ENCODE results near the gene PCBP3.

PCBP3 gene

DNA sequence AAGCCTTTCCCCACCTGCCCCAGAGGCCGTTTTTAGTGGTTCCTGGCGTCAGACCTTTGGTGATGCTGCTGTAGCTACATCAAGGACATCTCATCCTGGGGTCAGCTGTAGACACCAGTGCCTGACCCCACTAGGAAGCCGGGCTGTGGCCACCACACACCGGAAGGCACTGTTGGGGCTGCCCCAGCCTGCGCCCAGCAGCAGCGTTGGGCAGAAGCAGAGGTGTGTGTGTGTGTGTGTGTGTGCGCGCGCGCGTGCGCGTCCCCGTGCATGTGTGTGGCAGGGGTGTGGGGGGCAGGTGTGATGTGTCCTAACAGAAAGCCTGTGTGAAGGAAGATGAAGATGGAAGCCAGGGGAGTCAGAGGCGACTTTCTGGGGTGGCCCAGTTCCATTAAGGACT, 276.1 kb downstream of the PCBP3 start:
- no peak for DNase-seq

- no peak for DNase-seq
These were observed 277.5 kb downstream of the PCBP3 start for GRCh38 chr21:45920824-45921600.

GRCh38 chr21:45921917-45922316, 278.4 kb downstream of the PCBP3 start:
- no peak for DNase-seq

DNA sequence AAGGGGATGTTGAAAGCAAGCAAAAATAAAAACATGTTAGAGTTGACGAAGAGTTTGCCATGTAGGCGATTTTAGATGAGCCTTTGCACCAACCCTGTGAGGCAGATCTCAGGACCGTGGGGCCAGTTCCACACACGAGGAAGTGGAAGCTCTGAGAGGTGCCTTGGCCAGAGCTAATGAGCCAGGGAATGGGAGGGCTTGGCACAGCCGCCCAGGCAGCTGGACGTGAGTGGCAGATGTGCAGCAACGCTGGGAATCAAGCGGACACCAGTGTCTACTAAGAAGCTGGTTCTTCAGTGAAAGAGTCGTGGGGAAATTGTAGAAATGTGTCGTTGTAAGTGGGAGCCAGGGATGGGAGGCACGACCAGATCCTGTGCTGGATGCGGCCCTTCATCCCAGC, 279.1 kb downstream of the PCBP3 start:
- DNase-seq, result no peak

- no peak for DNase-seq
These were observed 279.6 kb downstream of the PCBP3 start for GRCh38 chr21:45923146-45923545.

DNA sequence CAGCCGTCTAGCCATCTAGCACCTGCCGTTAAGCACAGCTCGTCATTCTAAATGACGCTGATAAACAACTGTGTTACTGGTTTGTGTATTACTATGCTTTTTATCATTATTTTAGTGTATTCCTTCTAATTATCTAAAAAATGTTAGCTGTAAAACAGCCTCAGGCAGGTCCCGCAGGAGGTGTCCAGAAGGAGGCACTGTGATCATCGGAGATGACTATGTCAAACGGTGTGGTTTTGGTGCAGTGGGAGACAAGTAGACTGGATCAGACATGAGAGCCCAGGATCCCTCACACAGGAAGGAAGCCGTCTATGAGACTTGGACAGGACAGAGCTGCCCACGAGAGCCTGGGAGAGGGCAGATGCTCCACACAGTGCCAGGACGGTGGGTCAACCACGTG, 282.8 kb downstream of the PCBP3 start:
- no peak for DNase-seq

GRCh38 chr21:45927032-45927431, 283.5 kb downstream of the PCBP3 start:
- DNase-seq, result no peak

DNA sequence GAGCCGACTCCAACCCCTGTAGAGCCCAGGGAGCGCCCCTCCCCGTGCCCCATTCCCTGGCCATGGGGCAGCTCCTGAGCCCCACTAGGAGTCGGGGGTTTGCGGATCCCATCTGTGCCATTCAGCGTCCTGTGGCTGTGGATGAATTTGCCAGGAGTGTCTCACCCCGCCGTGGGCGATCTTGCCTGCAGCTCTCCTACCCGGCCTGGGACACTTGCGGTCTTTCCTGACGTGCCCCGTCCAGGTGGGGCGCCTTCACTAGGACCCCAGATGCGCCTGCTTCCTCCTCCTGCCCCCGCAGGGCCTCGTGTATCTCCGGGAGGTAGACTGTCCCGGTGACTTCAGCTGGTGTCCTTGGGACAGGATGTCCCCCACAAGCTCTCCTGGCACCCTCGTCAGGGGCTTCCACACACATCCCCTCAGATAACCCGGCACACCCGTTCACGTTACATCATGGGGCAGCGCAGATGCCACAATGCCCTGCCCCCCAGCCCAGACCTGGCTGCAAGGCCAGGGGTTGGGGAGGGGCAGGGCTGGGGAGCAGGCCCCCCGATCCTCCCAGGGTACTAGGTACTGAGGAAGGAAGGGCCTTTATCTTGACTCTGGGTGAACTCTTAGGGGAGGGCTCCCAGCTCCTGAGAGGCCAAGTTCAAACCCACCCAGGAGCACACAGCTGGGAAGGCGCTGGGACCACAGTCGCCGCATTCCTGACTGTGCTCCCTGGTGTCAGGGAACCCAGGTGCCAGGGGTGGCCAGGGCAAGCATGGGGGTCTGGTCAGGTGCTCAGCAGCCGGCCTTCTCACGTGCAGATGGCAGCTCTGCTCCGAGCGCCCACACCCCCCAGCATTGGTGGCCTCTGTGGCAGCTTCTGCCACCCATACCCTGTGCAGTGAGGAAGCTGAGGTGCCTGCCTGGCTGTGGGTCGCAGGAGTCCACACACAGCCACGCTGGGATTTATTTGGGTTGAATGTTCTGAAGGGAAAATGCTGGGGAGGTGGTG, 284.6 kb downstream of the PCBP3 start:
- no peak for DNase-seq

GRCh38 chr21:45929449-45929848, 285.9 kb downstream of the PCBP3 start:
- DNase-seq, result no peak

GRCh38 chr21:45930231-45930760, 286.8 kb downstream of the PCBP3 start:
- DNase-seq, result no peak

DNA sequence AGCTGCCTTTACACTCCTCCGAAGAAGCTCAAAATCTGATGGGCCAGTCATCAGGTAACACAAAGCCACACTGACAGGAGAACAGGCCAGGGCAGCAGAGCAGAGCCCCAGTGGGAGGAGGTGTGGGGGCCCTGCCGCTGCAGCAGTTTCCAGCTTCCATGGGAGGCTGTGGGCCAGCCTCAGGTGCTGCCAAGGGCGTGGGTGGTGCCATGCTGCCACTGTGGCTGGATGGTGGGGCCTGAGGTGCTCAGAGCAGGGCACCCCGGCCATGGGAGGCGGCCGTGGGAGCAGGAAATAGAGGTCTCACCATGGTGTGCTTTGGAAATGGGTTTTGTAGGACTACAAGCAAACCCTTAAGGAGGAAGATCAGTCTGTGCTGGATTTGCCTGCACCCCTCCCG, 287.3 kb downstream of the PCBP3 start:
- no peak for DNase-seq

DNA sequence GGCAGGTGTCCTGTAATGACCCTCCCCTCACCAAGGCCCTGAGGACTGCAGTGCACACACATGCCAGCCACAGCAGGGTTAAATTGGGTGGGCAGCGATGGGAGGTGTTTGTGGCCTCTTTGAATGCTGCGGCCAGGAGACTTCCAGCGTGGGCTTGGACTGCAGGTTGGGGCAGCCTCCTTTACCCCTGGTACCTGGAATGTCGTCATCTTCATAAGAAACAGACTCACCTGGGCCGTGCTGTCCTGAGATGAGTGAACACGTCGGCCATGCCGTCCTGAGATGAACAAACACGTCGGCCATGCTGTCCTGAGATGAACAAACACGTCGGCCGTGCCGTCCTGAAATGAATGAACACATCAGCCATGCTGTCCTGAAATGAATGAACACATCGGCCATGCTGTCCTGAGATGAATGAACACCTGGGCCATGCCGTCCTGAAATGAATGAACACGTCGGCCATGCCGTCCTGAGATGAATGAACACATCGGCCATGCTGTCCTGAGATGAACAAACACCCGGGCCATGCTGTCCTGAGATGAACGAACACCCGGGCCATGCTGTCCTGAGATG, 288.0 kb downstream of the PCBP3 start:
- DNase-seq, result no peak

- no peak for DNase-seq
These were observed 289.5 kb downstream of the PCBP3 start for GRCh38 chr21:45932922-45933502.

- no peak for DNase-seq
These were observed 290.6 kb downstream of the PCBP3 start for GRCh38 chr21:45934085-45934484.

- no peak for DNase-seq
These were observed 291.0 kb downstream of the PCBP3 start for GRCh38 chr21:45934554-45934953.

DNA sequence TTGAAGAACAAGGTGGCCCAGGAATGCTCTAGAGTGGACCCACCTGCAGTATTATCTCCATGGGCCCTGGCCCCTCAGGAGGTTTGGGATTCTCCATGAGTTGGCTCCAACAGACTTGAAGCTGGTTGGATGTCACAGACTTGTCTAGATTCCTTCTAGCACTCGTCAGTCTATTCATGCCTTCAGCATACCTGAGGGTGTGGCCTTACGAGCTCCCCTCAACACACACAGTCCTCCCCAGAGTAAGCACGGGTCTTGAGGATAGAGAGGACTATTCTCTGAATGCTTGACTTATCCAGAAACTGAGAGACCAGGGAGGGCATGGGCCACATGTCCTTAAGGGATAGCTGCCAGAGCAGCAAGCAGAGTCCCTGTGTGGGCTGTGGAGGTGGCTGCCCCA, 292.1 kb downstream of the PCBP3 start:
- no peak for DNase-seq

DNA sequence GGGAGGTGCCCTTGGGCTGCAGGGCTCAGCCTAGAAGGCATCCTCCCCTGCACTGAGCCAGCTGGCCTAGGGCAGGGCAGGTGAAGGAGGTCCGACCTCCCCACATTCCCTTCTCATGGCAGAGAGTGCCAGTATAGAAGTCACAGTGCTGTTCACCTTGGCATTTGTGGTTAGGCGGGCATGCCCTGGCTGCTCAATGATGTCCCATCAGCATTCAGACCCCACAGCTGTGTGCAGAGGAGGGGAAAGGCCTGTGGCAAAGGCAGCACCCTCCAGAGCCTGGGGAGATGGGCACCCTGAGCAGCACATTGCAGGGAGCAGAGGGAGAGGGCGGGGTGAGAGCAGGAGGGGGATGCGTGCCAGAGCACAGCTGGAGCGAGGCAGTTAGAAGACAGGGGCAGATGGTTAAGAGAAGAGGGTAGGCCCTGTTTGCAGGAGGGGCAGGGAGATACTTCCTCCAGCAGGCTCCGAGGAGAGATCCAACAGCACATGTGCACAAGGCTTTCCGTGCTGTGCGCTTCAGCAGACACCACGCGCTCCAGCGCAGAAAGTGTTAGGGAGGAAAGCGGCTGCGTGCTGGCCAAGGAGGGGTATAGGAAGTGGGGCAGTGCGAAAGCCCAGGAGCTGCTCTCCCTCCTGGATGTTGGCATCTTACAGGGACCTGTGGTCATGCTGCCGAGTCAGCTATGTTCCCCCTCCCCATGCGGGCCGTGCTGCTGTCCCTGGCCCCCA, 294.4 kb downstream of the PCBP3 start:
- no peak for DNase-seq

DNA sequence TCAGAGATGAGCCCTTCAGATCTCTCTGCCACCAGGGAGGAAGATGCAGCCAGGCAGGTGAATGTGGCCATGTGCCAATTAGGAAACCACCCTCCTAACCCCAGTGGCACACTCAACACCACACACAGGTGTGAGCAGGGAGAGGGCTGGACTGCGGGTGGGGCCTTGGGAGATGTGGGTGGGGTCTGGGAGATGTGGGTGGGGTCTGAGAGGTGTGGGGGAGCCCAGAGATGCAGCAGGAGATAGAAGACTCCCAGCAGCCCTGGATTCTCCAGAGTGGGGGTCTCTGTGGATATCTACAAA, 294.9 kb downstream of the PCBP3 start:
- no peak for DNase-seq

- DNase-seq, result no peak
These were observed 295.4 kb downstream of the PCBP3 start for GRCh38 chr21:45938811-45939520.

- no peak for DNase-seq
These were observed 296.1 kb downstream of the PCBP3 start for GRCh38 chr21:45939521-45940045.

GRCh38 chr21:45940091-45940490, 296.6 kb downstream of the PCBP3 start:
- no peak for DNase-seq

Data from NCI-H82 (cell line).